Duodenal mucosa (tissue), 2 donors: ENCODE results near the gene RANBP1.

Experiments used
- H3K27ac ChIP-seq: one replicate; pipeline ENCODE4 v1.7.0; 2013; ENCODE audit warnings: low read depth, low read length
- H3K27me3 ChIP-seq, 2 donors: one replicate each; pipeline ENCODE4 v1.7.0; 2013; ENCODE audit warnings: low read length in 2 of 2, control low read depth in 1 of 2; ENCODE audit not compliant: insufficient read depth in 2 of 2, control insufficient read depth in 1 of 2
- H3K36me3 ChIP-seq, 2 donors: one replicate each; pipeline ENCODE4 v1.7.0; 2013; ENCODE audit warnings: low read length in 2 of 2, control low read depth in 1 of 2; ENCODE audit not compliant: insufficient read depth in 2 of 2, control insufficient read depth in 1 of 2
- H3K4me1 ChIP-seq, 2 donors: one replicate each; pipeline ENCODE4 v1.7.0; 2013; ENCODE audit warnings: low read length in 2 of 2, control low read depth in 1 of 2; ENCODE audit not compliant: insufficient read depth in 2 of 2, control insufficient read depth in 1 of 2
- H3K4me3 ChIP-seq, 2 donors: one replicate each; pipeline ENCODE4 v1.7.0; 2013; ENCODE audit warnings: low read length in 2 of 2, low read depth in 1 of 2
- H3K9ac ChIP-seq, 2 donors: one replicate each; pipeline ENCODE4 v1.7.0; 2013; ENCODE audit warnings: low read length in 2 of 2, low read depth in 1 of 2
- H3K9me3 ChIP-seq, 2 donors: one replicate each; pipeline ENCODE4 v1.7.0; 2013; ENCODE audit warnings: low read length in 2 of 2, control low read depth in 1 of 2; ENCODE audit not compliant: control insufficient read depth in 1 of 2

Gene RANBP1

DNA sequence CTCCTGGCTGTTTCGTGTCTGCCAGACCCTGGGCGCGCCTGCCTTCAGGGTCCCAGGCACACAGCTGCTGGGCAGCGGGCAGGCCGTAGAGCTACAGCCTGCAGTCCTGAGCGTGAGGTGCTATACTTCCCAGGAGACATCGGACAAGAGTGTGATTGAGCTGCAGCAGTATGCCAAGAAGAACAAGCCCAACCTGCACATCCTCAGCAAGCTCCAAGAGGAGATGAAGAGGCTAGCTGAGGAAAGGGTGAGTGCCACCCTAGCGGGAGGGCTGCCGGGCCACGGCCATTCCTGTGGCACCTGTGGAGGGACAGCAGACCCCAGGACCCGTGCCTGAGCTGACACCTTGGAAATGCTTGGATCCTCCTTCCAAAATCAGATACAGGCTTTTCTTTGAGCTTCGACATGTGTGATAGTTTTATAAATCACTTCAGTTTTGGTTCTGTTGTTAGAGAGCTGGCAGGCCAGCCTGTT, 7.1 kb upstream of the RANBP1 start:
- Histone ChIP-seq H3K4me1 (no peaks in the 10 kb centered on the region), H3K4me3 (no peak overlapping the region), H3K27ac (no peak overlapping the region), H3K36me3 (peaks cover 51 to 89% of the 10 kb centered on the region in 2 donors), H3K27me3 (no peaks in the 10 kb centered on the region), H3K9ac (no peak overlapping the region), H3K9me3 (no peaks in the 10 kb centered on the region)

DNA sequence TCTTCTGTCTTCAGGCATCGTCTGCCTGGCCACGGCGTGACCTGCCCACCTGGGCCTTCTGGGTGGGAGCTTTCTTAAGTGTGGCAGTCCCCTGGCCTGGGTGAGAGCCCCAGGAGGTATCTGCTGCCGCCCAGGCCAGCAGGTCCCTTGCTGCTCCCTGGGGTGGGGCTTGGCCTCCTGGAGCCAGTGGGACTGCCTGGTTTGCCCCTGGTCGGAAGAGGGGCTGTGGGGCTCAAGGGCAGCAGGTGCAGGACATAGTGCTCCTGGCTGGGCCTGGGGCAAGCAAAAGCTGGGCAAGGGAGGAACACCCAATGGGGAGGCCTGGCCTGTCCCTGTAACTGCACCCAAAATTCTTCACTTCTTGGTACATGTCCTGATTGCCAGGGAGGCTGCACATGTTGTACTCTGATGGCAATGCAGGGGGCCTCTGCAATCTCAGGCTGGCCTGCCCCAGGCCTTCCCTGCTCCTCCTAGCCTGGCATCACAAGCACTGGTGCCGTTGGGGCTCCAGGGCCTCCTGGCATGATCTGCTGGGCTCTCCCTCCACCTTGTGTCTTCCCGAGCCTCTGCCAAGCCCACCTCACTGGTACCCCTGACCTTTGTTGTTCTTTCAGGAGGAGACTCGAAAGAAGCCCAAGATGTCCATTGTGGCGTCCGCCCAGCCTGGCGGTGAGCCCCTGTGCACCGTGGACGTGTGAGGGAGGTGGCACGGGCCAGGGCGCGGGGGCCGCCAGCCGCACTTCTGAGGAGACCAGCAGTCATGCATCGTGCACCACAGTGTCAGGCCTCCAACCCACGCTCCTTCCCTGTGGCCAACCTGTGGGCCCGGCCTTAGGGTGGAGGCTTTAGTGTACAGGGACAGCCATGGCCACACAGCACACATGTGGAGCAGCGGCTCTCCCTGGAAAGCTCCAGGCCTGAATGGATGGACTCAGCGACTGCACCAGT, 6.2 kb upstream of the RANBP1 start:
- H3K9ac ChIP-seq, result no peak overlapping the region
- H3K4me1 ChIP-seq, result no peaks in the 10 kb centered on the region
- no peaks in the 10 kb centered on the region for H3K9me3 ChIP-seq
- H3K36me3 ChIP-seq, result peaks cover 47 to 92% of the 10 kb centered on the region in 2 donors
- no peak overlapping the region for H3K27ac ChIP-seq
- H3K27me3 ChIP-seq, result no peaks in the 10 kb centered on the region
- H3K4me3 ChIP-seq, result no peak overlapping the region

DNA sequence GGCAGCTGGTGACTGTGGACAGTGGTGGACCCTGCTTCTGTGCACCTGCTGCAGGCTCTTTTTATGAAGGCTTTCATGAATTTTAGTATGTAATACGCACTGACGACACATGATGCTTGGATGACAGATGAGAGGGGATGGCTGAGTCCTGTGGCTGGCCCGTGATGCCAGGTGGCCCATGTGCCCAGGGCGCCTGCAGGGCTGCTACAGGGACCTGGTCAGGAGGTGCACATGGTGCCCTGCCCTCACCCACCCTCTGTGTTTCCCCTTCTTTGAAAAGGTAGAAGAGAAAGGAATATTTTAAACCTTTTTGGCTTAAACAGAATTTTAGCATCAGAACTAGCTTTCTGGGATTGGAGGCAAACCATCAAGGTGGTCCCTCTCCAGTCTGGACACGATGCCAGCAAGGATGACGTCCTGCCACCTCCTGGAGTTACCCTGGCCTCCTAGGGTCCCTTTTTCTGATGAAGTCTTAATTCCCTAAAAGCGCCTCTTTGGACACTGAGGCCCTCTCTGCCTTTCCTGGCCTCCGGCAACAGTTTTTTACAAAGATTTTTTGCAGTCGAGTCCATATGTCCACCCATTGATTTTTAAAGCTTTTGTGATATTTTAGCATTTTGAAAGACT, 5.4 kb upstream of the RANBP1 start:
- H3K36me3 ChIP-seq, result peaks cover 43 to 92% of the 10 kb centered on the region in 2 donors
- no peak overlapping the region for H3K4me3 ChIP-seq
- H3K9me3 ChIP-seq, result no peaks in the 10 kb centered on the region
- H3K4me1 ChIP-seq, result peaks cover 1 to 2% of the 10 kb centered on the region in 2 donors
- H3K27ac ChIP-seq, result no peak overlapping the region
- no peaks in the 10 kb centered on the region for H3K27me3 ChIP-seq
- H3K9ac ChIP-seq, result no peak overlapping the region

DNA sequence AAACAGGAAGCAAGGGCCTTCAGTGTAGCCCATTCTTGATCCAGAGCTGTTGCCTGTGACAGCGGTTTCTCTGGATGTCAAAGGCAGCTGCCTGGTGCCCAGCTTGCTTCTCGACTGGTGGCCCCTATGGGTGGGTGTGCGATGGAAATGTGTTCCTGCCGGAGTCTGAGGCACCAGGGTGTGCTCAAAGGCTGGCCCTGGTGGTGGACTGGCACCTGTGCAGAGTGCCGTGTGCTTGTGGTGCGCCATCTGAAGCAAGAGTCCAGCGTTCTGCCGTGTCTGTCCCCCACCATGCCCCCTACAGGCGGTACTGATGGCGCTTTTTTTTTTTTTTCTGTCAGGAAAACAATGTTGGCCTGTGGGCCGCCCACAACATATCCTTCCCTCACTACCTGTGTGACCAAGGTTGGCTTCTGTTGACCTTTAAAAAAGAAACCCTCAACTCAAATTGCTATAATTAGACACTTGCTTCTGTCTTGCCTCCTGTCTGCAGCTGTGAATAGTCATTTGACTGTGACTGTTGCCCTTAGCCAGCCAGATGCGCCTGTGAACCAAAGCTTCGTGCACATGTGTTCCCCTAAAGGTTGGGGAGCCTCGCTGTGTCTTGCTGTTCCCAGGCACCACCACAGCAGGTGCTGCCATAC, 4.7 kb upstream of the RANBP1 start:
- Histone ChIP-seq H3K27me3 (no peaks in the 10 kb centered on the region), H3K4me1 (peaks cover 8 to 9% of the 10 kb centered on the region in 2 donors), H3K27ac (no peak overlapping the region), H3K9me3 (no peaks in the 10 kb centered on the region), H3K9ac (no peak overlapping the region), H3K36me3 (peaks cover 37 to 92% of the 10 kb centered on the region in 2 donors), H3K4me3 (no peak overlapping the region)

DNA sequence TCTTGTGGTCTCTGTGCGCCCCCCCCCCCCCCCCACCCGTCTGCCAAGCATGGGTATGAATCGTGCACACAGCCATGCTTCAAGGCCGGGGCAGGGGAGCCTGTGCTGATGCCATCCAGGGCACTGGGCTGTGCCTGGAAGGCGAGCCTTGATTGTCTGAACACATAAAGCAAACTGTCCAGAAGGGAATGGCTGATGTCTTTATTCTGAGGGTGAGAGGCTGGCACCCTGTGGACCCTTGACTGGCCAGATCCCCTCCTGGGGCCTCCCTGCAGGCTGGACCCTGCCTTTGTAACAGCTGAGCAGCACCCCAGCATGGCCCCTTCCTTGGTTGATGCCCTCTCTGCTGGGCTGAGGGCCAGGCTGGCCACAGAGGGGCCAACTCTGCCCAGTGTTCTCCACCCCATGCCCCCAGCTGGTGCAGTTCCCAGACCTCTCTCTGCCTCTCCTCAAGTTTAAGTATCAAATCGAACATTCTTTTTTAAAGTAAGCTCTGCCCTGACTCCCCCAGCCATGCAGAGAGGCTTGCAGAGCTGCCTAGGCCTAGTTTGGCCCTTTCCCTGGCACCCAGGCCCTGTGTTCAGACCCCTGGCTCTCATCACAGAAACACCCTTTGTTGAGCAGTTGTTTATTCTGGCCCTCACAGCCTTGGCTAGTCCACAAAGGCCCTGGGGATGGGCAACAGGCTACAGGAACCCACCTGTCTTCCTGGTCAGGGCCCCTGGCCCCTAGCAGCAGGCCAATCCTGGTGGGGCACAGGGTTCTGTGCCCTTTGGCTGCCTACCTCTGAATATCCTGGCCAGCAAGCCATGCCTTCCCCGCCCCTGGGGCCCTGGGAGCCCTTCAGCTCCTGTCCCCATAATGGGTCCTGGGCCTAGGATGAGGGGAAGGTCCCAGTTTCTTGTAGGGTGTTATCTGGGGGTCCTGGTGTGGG, 3.9 kb upstream of the RANBP1 start:
- Histone ChIP-seq H3K36me3 (peaks cover 29 to 84% of the 10 kb centered on the region in 2 donors), H3K27me3 (no peaks in the 10 kb centered on the region), H3K9me3 (no peaks in the 10 kb centered on the region), H3K4me1 (peaks cover 12 to 13% of the 10 kb centered on the region in 2 donors), H3K27ac (no peak overlapping the region), H3K9ac (no peak overlapping the region), H3K4me3 (no peak overlapping the region)

DNA sequence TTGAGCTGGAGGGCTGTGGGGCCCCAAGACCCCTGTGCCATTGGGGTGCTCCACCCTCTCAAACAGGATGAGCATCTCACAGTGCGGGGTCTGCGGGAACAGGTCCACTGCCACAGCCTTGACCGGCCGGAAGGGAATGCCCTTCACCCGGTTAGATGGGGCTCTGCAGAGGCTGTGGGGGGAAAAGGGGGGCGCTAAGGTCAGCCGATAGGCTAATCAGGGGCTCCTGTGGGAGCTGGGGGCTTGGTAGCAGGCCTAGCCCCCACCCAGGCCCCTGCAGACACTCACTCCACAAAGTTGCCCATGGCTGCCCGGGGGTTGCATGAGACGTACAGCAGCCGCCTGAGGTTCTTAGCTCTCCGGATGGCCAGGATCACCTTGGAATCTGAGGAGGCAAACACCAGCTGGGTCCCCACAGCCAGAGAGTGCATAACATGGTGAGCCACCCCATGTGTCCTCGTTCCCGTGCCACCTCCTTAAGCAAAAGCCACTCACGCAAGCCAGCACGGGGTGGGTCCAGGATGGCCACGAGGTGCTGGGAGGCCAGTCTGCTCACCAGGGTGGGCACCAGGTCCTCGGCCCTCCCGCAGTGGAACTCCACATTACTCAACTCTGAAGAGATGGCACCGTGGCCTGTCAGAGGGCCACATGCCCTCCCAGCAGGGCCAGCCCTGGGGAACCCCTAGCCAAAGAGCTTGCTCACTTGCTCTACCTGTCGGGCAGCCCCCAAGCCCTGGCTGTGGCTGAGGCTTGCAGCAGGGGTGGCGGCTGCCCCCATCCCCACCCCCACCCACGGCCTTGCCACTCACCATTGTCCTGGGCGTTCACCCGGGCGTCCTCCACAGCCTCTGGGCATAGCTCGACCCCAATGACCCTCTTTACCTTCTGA, 3.0 kb upstream of the RANBP1 start:
- no peaks in the 10 kb centered on the region for H3K27me3 ChIP-seq
- H3K36me3 ChIP-seq, result peaks cover 20 to 75% of the 10 kb centered on the region in 2 donors
- H3K9ac ChIP-seq, result no peak overlapping the region
- no peak overlapping the region for H3K4me3 ChIP-seq
- no peak overlapping the region for H3K27ac ChIP-seq
- peaks cover 12 to 13% of the 10 kb centered on the region in 2 donors for H3K4me1 ChIP-seq
- no peaks in the 10 kb centered on the region for H3K9me3 ChIP-seq

DNA sequence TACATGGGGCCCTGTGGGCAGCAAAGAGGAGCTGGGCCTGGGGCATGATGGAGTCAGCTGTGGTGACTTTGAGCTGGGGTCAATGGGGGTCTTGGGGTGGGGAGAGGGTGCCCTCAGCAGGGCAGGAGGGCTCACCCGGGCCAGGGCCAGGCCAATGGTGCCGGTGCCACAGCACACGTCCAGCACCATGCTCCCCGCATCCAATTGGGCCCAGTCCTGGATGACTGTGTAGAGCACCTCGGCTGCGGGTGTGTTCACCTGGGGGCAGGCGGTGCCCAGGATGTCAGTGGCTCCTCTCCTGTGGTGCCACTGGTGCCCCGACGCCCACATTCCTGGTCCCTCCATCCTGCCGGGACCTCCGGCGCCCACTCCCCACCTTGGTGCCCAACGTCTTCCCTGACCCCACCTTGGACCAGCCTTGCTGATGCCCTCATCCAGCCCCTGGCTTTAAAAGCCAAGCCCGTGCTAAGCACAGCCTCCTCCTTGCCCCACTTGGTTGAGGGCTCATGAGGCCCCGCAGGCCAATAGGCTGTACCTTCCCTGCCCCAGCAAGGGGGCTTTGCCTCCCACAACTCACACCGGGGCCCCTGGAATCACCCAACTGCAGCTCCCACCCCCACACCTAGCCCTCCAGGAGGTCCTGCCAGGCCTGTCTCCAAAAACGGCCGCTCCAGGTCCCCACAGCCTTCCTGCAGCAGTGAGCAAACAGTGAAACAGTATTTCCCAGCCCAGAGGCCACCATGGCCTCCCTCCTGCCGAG, 2.2 kb upstream of the RANBP1 start:
- Histone ChIP-seq H3K9ac (no peak overlapping the region), H3K27ac (no peak overlapping the region), H3K4me3 (no peak overlapping the region), H3K27me3 (no peaks in the 10 kb centered on the region), H3K36me3 (peaks cover 14 to 66% of the 10 kb centered on the region in 2 donors), H3K4me1 (peaks cover 16 to 22% of the 10 kb centered on the region in 2 donors), H3K9me3 (no peaks in the 10 kb centered on the region)

DNA sequence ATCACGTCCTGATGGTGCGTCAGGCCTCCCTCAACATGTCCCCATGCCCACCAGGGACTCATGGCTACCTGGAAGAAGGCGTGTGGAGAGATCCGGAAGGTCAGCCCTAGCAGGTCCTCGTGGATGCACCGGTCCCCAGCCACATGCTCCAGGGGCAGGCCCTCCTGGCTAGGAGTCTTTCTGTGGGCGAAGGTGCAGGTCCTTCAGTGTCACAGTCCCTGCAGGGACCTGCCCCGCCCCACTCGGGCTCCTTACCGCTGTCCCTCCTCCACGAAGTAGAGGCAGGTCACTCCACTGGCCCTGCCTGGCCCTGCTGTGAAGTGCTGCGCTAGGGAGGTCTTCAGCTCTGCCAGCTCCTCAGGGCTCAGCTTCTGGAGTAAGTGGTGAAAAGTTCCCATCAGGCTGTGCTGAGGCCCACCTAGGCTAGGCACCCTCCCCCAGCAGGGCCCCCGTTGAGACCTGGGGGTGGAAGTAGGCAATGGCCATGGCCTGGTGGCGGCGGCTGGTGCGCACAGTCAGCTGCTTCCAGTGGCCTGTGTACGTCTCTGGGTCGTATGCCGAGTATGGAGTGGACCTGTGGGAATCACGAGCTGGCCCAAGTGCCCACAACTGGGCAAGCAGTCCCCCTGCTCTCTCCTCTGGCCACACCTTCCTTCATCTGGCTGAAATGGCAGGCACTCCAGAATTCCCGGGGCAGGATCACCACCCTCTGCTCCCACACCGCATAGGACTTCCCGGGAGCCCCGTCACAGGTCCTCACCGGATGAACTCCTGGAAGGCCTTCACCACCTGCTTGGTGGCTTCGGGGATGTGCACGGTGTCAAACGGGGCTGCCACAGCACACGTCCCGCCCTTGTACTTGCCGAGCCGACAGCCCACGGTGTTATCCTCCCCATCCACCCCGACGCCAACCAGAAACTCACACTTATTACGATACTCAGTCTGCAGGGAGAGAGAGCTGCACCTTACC, 1.1 kb upstream of the RANBP1 start:
- H3K4me1 ChIP-seq, result peaks cover 21 to 28% of the 10 kb centered on the region in 2 donors
- H3K27ac ChIP-seq, result no peak overlapping the region
- no peaks in the 10 kb centered on the region for H3K9me3 ChIP-seq

More for the DNA sequence above, 1.1 kb upstream of the RANBP1 start:
- H3K9ac ChIP-seq, result no peak overlapping the region
- H3K4me3 ChIP-seq, result no peak overlapping the region
- peaks cover 11 to 63% of the 10 kb centered on the region in 2 donors for H3K36me3 ChIP-seq
- H3K27me3 ChIP-seq, result no peaks in the 10 kb centered on the region
